ENCODE data around the gene ADGRB2. TPM values are rescaled to one million over a fixed set of nuclear protein-coding genes. Genes with fewer than 3 reads are reported as not detected.

The ADGRB2 gene
- total RNA-seq, 1 experiment from 2014 or later = 12.3 TPM

DNA sequence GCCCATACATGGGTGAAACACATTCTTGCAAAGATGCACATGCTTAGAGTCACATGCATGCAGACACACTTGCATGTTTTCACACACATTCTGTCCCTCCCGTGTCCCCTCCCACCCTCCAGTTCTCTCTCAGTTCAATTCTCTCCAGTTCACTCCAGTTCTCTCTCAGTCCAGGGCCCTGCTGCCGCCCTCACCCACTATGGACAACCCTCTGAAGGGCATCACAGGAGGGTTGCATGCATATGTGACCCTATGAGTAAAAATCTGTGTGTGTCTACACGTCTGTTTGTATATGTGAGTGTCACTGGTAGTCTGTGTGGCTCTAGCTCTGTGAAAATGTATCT lies 21.8 kb upstream of the ADGRB2 start:
- Histone ChIP-seq H3K27ac (ENCODE audit: low read length) (no peak overlapping the region), H3K36me3 (ENCODE audit: low read depth, low read length) (no peaks in the 10 kb centered on the region), H3K9me3 (ENCODE audit: low read length) (no peaks in the 10 kb centered on the region), H3F3A (ENCODE audit: low read length, unreplicated experiment) (no peaks in the 10 kb centered on the region), H3K79me2 (ENCODE audit: low read length) (no peaks in the 10 kb centered on the region), H3K4me2 (ENCODE audit: low read length) (no peak overlapping the region), H3K27me3 (ENCODE audit: low read length) (no peaks in the 10 kb centered on the region), H3K9me2 (replicated peaks; ENCODE audit: low read length) (no peaks in the 10 kb centered on the region), H3K4me3 (ENCODE audit: low read length) (no peak overlapping the region), H2AFZ (ENCODE audit: low read length) (no peak overlapping the region), H3K9ac (ENCODE audit: low read length) (no peak overlapping the region), H3K4me1 (ENCODE audit: insufficient read depth, low read length) (no peaks in the 10 kb centered on the region), H4K20me1 (ENCODE audit: low read length) (no peaks in the 10 kb centered on the region)
- ChIA-PET CTCF (no interaction called here), POLR2A (ENCODE audit: unreplicated experiment) (no interaction called here)
- TF ChIP-seq EZH2 (IDR thresholded peaks at IDR 0.05; ENCODE audit: low read length, unreplicated experiment) (no peak), EZH2phosphoT487 (IDR thresholded peaks at IDR 0.05; ENCODE audit: borderline replicate concordance, low read length) (no peak)
- TF ChIP-seq, protein P1, sequence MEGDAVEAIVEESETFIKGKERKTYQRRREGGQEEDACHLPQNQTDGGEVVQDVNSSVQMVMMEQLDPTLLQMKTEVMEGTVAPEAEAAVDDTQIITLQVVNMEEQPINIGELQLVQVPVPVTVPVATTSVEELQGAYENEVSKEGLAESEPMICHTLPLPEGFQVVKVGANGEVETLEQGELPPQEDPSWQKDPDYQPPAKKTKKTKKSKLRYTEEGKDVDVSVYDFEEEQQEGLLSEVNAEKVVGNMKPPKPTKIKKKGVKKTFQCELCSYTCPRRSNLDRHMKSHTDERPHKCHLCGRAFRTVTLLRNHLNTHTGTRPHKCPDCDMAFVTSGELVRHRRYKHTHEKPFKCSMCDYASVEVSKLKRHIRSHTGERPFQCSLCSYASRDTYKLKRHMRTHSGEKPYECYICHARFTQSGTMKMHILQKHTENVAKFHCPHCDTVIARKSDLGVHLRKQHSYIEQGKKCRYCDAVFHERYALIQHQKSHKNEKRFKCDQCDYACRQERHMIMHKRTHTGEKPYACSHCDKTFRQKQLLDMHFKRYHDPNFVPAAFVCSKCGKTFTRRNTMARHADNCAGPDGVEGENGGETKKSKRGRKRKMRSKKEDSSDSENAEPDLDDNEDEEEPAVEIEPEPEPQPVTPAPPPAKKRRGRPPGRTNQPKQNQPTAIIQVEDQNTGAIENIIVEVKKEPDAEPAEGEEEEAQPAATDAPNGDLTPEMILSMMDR (conservative IDR thresholded peaks at IDR 0.05; ENCODE audit: low read depth, low read length) = no peak
- no TSS peak for BruUV-seq (replicated peaks)
- ATAC-seq (no peak), DNase-seq (no peak)
- intact Hi-C loops (cut with micrococcal nuclease) = no loop called here

DNA sequence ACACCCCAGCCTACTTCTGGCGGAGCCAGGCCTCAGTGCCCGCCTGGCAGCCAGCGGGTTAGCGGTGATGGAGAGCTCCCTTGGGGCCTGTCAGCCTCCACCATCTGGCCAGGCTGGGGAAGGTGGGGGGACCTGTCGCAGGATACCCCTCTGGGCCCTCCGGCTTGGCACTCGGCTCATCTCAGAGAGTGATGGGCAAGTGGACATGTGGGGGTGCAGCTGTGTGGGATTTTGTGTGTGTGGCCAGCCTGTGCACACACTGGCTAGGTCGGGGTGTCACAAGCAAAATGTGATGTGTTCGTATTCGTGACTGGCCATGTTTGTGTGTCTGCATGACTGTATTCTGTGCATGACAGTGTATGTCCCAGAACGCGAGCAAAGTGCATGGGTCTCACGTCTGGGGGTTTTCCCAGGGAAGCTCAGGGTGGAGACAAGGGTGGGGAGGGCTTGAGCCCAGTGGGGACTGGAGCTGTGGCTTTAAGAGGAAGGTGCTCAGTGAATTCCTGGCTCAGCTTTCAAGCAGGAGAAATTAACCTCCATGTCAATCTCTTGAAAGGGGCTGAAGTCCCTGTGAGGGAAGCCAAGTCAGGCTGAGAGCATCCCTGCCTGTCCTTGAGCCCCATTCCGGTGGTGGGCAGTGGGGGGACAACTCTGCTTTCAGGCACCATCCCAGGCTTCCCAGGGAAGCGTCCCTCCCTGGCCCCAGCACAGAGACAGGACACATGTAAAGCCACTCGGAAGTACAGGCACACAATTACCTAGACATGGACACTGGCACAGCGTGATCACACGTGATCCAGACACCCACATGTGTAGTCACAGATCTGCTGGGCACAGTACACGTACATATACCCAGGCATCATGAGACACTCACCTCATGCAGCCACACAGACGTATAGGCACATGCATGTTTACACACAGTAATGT lies 21.1 kb upstream of the ADGRB2 start:
- H3K4me2 ChIP-seq (ENCODE audit: low read length) = no peak overlapping the region
- intact Hi-C loops (cut with micrococcal nuclease) = no loop called here
- ChIA-PET CTCF (no interaction called here), POLR2A (ENCODE audit: unreplicated experiment) (no interaction called here)
- H3K27me3 ChIP-seq (ENCODE audit: low read length) = no peaks in the 10 kb centered on the region
- no peaks in the 10 kb centered on the region for H3K36me3 ChIP-seq (ENCODE audit: low read depth, low read length)
- H3F3A ChIP-seq (ENCODE audit: low read length, unreplicated experiment) = no peaks in the 10 kb centered on the region
- H3K4me1 ChIP-seq (ENCODE audit: insufficient read depth, low read length) = no peaks in the 10 kb centered on the region
- no peak overlapping the region for H3K27ac ChIP-seq (ENCODE audit: low read length)
- H3K9me2 ChIP-seq (replicated peaks; ENCODE audit: low read length) = no peaks in the 10 kb centered on the region
- no peak overlapping the region for H3K9ac ChIP-seq (ENCODE audit: low read length)
- no peak for DNase-seq
- ATAC-seq = no peak
- H4K20me1 ChIP-seq (ENCODE audit: low read length) = no peaks in the 10 kb centered on the region
- H2AFZ ChIP-seq (ENCODE audit: low read length) = no peak overlapping the region
- H3K4me3 ChIP-seq (ENCODE audit: low read length) = no peak overlapping the region
- TF ChIP-seq EZH2 (IDR thresholded peaks at IDR 0.05; ENCODE audit: low read length, unreplicated experiment) (no peak), EZH2phosphoT487 (IDR thresholded peaks at IDR 0.05; ENCODE audit: borderline replicate concordance, low read length) (no peak)
- TF ChIP-seq, protein P1 (conservative IDR thresholded peaks at IDR 0.05; ENCODE audit: low read depth, low read length) = no peak
- no peaks in the 10 kb centered on the region for H3K9me3 ChIP-seq (ENCODE audit: low read length)
- no peaks in the 10 kb centered on the region for H3K79me2 ChIP-seq (ENCODE audit: low read length)
- BruUV-seq (replicated peaks) = no TSS peak

GRCh38 chr1:31784356-31785019 lies 20.3 kb upstream of the ADGRB2 start:
- no peaks in the 10 kb centered on the region for H3K79me2 ChIP-seq (ENCODE audit: low read length)
- no peak overlapping the region for H3K27ac ChIP-seq (ENCODE audit: low read length)
- no peak overlapping the region for H3K4me3 ChIP-seq (ENCODE audit: low read length)
- no peaks in the 10 kb centered on the region for H3K36me3 ChIP-seq (ENCODE audit: low read depth, low read length)
- no peak overlapping the region for H2AFZ ChIP-seq (ENCODE audit: low read length)
- no TSS peak for BruUV-seq (replicated peaks)
- H3K4me1 ChIP-seq (ENCODE audit: insufficient read depth, low read length) = no peaks in the 10 kb centered on the region
- H3F3A ChIP-seq (ENCODE audit: low read length, unreplicated experiment) = no peaks in the 10 kb centered on the region
- CTCF ChIA-PET = no interaction called here
- no peaks in the 10 kb centered on the region for H4K20me1 ChIP-seq (ENCODE audit: low read length)
- no peaks in the 10 kb centered on the region for H3K27me3 ChIP-seq (ENCODE audit: low read length)
- POLR2A ChIA-PET (ENCODE audit: unreplicated experiment) = no interaction called here
- TF ChIP-seq, protein P1 (conservative IDR thresholded peaks at IDR 0.05; ENCODE audit: low read depth, low read length) = no peak
- TF ChIP-seq EZH2 (IDR thresholded peaks at IDR 0.05; ENCODE audit: low read length, unreplicated experiment) (no peak), EZH2phosphoT487 (IDR thresholded peaks at IDR 0.05; ENCODE audit: borderline replicate concordance, low read length) (no peak)
- intact Hi-C loops (cut with micrococcal nuclease) = no loop called here
- no peaks in the 10 kb centered on the region for H3K9me2 ChIP-seq (replicated peaks; ENCODE audit: low read length)
- no peak overlapping the region for H3K4me2 ChIP-seq (ENCODE audit: low read length)
- DNase-seq (no peak), ATAC-seq (no peak)
- no peaks in the 10 kb centered on the region for H3K9me3 ChIP-seq (ENCODE audit: low read length)
- H3K9ac ChIP-seq (ENCODE audit: low read length) = no peak overlapping the region
